Measurements from ENCODE around the gene HIPK1.

HIPK1 gene

DNA sequence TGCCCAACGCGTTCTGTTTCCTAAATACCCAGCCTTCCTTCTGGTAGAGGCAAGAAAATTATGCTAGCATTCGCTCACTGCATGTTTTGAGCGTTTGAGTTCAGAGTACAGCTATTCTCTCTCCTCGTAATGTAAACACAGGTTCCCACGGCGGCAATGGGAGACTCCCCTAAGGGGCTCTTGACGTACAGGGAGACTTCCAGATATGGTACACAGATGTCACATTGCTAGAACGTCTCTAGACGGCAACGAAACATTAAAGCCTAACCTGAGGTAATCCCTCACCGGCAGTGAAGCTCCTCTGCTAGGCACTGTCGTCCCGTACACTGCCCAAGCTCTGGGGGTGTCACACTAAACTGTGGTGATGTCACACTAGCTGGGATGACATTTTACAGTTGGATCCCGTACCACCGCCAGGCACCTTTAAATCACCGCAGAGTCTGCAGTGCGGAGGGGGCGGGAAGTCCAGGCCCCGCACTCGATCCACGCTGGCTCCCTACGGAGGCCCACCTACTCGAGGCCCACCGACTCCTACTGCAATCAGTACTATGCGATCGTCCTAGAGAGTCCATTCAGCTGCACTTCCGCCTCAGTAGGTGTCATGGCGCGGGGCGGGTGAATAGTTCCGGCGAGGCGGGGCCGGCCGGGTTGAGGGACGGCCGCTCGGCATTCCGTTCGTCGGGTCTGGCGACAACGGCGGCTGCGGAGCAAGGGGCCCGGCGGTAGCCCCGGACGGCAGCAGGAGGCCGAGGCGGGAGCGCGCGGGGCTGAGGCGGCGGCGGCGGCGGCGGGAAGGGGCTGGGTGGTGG, at the start of gene HIPK1:
TSS of gene HIPK1 (plus strand) at position 384 of the 809 bp plus-strand sequence.
- DNase-seq = peak; percentile 90

DNA sequence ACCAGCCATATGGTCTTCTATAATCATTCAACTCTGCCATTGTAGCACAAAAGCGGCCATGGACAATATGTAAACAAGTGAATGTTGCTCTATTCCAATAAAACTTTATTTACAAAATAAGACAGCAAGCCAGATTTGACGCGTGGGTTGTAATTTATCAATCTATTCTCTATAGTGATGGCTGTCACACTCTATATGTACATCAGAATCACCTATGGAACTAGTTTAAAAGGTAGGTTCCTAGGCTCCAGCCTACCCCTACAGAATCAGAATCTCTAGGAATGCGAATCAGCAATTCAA, 49.4 kb upstream of the HIPK1 start:
- no peak for DNase-seq

DNA sequence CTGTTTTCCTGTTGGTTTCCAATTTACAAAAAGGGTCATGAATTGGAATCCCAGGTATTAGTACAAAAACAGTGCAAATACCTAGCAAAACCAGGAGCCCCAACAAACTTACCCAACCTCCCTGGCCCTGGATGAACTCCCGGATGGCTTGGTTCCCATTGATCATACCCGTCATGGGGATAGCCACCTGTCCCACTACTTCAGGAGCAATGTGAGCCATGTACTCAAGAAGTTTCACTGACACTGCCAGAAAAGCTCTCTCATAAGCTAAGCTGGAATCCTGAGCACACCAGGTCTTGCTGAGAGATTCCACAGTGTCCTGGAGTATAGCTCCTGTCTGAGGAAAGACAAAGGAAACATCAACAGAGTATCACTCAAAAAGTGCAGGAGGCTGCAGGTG, 47.5 kb upstream of the HIPK1 start:
- DNase-seq = no peak

DNA sequence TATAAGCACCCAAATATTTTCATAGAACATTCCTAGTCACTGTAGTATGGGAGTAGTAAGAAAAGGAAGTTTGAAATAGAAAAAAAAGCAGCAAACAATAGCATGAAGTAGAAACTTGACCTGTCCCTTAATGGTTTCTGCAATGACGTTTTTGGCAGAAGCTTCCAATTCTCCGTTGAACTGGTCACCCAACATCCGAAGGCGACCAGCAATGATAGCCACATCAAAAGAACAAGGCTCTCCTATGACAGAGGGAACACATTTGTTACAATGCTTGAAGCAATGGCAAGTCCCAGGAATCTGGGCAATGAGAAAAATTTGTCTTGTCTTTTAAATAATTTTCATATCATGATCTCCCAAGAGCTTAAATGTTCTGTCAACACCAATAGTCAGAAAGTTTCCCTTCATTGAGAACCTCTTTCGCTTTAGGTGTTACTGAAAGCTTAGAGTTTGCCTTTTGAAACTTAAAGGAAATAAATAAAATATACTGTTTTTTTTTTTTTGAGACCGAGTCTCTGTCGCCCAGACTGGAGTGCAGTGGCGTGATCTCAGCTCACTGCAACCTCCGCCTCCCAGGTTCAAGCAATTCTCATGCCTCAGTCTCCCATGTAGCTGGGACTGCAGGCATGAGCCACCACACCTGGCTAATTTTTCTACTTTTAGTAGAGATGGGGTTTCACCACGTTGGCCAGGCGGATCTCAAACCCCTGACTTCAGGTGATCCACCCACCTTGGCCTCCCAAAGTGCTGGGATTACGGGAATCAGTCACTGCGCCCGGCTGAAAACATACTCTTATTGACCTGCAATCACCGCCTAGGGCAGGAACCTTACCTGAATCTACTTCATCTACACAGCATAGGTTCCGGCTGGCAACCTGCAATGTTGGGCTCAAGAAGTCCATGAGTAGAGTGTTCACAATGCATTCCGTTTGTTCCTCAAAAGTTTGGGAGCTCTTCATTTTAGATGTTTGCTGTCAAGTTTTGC, 42.4 kb upstream of the HIPK1 start:
- DNase-seq = no peak

DNA sequence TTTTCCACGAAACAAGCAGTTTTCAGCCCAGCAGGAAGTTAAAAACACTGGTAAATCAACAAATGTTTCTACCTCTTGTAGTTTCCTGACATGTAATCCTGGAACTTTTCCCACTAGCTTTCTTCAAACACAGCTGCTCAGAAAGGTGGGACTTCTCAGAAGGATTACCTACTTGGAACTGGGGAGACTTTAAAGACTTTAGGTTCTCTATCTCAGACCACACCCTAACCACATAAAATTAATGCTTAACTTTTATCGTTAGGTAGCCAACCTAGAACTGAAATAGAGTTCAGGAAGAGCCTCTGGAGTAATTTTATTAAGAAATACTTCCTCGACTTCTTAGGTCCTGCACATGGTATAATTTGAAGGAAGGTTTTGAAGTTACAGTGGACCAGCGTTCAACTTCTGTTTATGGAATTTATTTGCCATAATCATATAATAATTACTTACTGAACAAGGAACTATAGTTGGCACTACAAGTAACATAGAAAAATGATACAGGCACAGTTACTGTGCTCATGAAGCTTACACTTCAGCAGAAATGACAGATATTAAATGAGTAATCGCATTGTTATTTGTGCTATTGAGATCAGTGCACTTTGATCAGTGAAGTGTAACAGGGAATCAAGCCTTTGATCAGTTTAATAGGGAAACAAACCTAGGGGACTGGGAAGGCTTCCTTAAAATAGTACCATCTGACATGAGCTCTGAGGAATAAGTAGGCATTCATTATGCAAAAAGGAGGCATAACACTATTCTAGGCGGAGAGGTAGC, 41.5 kb upstream of the HIPK1 start, which contains the start of gene BCL2L15:
TSS of gene BCL2L15 (minus strand) at position 180 of the 774 bp plus-strand sequence. CDS start 206 bp downstream, outside the sequence.
- no peak for DNase-seq

GRCh38 chr1:113890816-113891215, 38.3 kb upstream of the HIPK1 start:
- DNase-seq = no peak

DNA sequence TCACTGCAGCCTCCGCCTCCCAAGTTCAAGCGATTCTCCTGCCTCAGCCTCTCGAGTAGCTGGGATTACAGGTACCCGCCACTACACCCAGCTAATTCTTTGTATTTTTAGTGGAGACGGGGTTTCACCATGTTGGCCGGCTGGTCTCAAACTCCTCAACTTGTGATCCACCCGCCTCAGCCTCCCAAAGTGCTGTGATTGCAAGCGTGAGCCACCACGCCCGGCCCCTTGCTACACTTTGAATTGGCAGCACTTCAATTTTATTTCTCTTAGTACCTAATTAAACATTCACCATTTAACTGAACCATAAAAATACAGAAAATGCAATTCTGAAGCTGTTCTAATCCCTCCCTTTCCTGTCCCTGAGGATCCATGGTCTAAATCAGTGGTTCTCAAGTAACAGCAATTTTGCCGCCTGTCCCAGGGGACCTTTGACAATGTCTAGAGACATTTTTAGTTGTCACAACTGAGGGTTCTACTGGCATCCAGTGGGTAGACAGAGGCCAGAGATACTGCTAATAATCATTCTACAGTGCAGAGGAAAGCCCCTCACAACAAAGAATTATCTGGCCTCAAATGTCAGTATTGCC, 37.4 kb upstream of the HIPK1 start:
- DNase-seq = no peak

- DNase-seq = no peak
Observed at GRCh38 chr1:113893267-113893666, 35.9 kb upstream of the HIPK1 start.

DNA sequence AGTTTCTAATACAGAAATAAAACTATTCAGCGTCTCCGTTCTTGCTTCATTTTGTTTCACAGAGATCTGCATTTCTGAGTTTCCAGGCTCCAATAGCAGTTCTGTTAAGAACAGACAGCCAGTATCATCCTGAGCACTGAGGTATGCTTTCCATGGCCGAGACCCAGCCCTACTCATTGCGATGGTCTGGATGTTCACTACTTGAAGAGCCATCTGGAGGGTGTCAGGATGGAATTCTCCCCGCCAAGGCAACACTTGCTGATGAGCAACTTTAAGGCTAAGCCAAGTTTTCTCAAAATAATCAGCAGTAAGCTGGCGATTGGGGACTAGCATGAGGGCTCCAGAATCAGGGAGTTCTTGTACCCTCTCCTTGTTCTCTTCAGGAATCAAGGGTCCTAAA, 34.0 kb upstream of the HIPK1 start:
- no peak for DNase-seq

- no peak for DNase-seq
Observed at GRCh38 chr1:113895961-113896360, 33.2 kb upstream of the HIPK1 start.

- no peak for DNase-seq
Observed at GRCh38 chr1:113898241-113898814, 30.8 kb upstream of the HIPK1 start.

DNA sequence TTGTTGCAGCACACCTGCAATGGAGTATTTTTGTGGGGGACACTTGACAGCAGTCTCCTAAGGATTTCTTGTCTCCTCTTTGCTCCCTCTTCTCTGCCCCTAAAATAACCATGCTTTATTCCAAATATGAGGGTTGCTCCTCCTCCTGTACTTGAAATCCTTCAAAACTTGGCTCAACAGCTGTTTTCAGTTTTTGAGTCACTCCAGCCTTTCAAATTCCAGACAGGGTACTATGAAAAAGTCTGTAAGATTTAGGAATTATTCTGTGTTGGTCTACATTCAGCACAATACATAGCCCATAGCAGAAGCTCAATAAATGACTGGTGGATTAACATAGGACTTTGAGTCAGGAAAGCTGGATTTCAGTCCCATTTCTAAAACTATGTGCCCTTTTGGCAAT, 30.0 kb upstream of the HIPK1 start:
- no peak for DNase-seq

DNA sequence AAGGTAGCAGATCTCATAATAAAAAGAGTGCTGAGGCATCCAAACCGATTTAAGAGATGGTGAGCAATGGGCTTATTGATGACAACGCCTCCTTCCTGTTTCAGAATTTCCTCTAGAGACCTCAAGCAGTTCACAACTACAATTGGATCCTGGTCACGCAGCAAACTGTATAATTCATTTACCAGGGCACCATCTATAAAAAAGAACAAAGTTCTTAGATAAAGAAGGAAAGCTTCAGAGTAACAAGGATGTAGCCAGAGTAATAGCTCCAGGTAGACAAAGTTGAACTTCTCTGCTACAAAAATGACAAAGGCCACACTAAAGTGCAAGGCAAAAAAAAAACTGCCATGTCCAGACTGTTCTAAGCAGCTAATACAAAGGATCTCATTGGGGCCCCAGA, 27.9 kb upstream of the HIPK1 start:
- no peak for DNase-seq

- DNase-seq = no peak
Observed at GRCh38 chr1:113903501-113904292, 25.4 kb upstream of the HIPK1 start.

DNA sequence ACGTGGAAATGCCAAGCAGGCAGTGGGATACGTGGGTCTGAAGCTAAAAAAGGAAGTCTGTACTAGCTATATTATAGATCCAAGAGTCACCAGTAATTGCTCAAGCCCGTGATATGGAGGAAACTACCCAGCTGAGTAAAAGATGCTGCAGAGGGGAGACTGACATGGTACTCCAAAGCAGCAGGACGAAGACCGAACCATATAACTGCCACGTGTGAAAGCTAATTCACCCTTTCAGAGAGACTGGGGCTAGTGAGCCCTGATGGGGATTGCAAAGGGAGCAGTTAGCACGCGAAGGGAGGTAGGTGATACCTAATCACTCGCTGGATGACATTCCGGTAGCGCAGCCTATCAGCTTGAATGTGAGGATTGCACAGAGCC, 24.8 kb upstream of the HIPK1 start:
- no peak for DNase-seq

GRCh38 chr1:113904674-113905434, 24.3 kb upstream of the HIPK1 start, which contains the start of the genes AP4B1 and DCLRE1B:
AP4B1 (minus strand) TSS chr1:113904799; CDS start chr1:113904717, 82 bp downstream.
DCLRE1B (plus strand) TSS chr1:113905326; CDS start chr1:113905587, 261 bp downstream.
- DNase-seq = peak; percentile 99

GRCh38 chr1:113905435-113905861, 23.7 kb upstream of the HIPK1 start:
- DNase-seq = no peak

GRCh38 chr1:113912594-113913311, 16.4 kb upstream of the HIPK1 start:
- no peak for DNase-seq

GRCh38 chr1:113913312-113913668, 15.8 kb upstream of the HIPK1 start:
- no peak for DNase-seq

Measured in CD4-positive, alpha-beta T cell treated with Interferon gamma for 1 hour (primary cell).